ENCODE data around the gene GPR78. TPM values are rescaled to one million over a fixed set of nuclear protein-coding genes. Genes with fewer than 3 reads are reported as not detected.
"Not testable (repeated sequence)": the region's sequence is repeated elsewhere in the genome, so short reads cannot be mapped to it uniquely, and the experiment has no call there.

Gene GPR78
- total and polyA plus RNA-seq, 2 of the 4 experiments (the other 2 are of a cell fraction), result under 0.01 to 0.10 TPM

DNA sequence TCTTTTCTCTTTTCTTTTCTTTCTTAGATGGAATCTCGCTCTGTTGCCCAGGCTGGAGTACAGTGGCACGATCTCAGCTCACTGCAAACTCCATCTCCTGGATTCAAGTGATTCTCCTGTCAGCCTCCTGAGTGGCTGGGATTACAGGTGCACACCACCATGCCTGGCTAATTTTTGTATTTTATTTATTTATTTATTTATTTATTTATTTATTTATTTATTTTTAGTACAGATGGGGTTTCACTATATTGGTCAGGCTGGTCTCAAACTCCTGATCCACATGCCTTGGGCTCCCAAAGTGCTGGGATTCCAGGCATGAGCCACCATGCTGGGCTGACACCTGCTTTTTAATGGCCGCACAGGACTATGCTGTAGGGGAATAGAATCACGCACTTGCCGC, 3.6 kb upstream of the GPR78 start:
- DNase-seq; H3K9me3 ChIP-seq (ENCODE audit: control insufficient read depth, insufficient read depth, low read length); H2AK5ac ChIP-seq (ENCODE audit: low read depth, low read length); H3K4me1 ChIP-seq (ENCODE audit: control insufficient read depth, insufficient read depth, low read length); BruUV-seq (replicated peaks); CTCF ChIA-PET; H4K20me1 ChIP-seq (ENCODE audit: insufficient read depth, low read length); H2BK5ac ChIP-seq (ENCODE audit: low read depth, low read length, poor library complexity, severe bottlenecking); H3K56ac ChIP-seq (ENCODE audit: extremely low read depth, insufficient read depth, low read length); in situ Hi-C loops (cut with MboI; ENCODE audit: low sequenced_read_pairs); H2BK15ac ChIP-seq (ENCODE audit: low read depth, low read length); H3K4me3 ChIP-seq (ENCODE audit: insufficient read depth, low read depth, low read length); POLR2A ChIA-PET (ENCODE audit: unreplicated experiment); H3K27ac ChIP-seq (ENCODE audit: insufficient read depth, low read length); H3K4me2 ChIP-seq (ENCODE audit: low read depth, low read length); H3K14ac ChIP-seq (replicated peaks; ENCODE audit: low read depth, low read length); H4K5ac ChIP-seq (ENCODE audit: low read depth, low read length); H3K18ac ChIP-seq (ENCODE audit: low read depth, low read length); H2BK20ac ChIP-seq (ENCODE audit: low read depth, low read length); H3K23ac ChIP-seq (ENCODE audit: low read depth, low read length); dilution Hi-C loops (cut with HindIII; ENCODE audit: low sequenced_read_pairs, unreplicated experiment); H3K4ac ChIP-seq (ENCODE audit: low read depth, low read length); H4K91ac ChIP-seq (ENCODE audit: insufficient read depth, low read depth, low read length); H2AFZ ChIP-seq (replicated peaks; ENCODE audit: low read length, poor library complexity); intact Hi-C loops (cut with micrococcal nuclease); H3K9ac ChIP-seq (ENCODE audit: low read depth, low read length); H3K79me1 ChIP-seq (ENCODE audit: low read depth in 1 of 2, low read length in 2 of 2); H2BK120ac ChIP-seq (ENCODE audit: low read depth, low read length); H2AK9ac ChIP-seq (replicated peaks; ENCODE audit: low read depth, low read length, poor library complexity); H3K9me1 ChIP-seq (ENCODE audit: insufficient read depth, low read length); H4K8ac ChIP-seq (ENCODE audit: low read depth in 2 of 2, low read length in 2 of 2); ATAC-seq (ENCODE audit: low read depth); H3K36me3 ChIP-seq (ENCODE audit: control insufficient read depth, insufficient read depth, low read length): not testable (repeated sequence)
- peaks cover 54% of the 10 kb centered on the region for H3K27me3 ChIP-seq (ENCODE audit: control insufficient read depth, insufficient read depth, low read length)
- 40% methylated on average over 1 of the region's 5 CpGs; no CpG with 5 or more reads in 1 of the 2 experiments for WGBS, 2 experiments (ENCODE audit: extremely low coverage in 2 of 2, insufficient read length in 1 of 2)

Measured in IMR-90 (cell line).